Measurements from ENCODE around the gene STEAP4. TPM values are rescaled to one million over a fixed set of nuclear protein-coding genes. Genes with fewer than 3 reads are reported as not detected.

Gene STEAP4
- polyA plus RNA-seq, 1 donor, result 0.30 TPM

GRCh38 chr7:88226201-88226600 lies 80.5 kb downstream of the STEAP4 start:
- 40% methylated on average over 2 of the region's 4 CpGs for WGBS (ENCODE audit: insufficient coverage, low lambda C conversion rate)
- Histone ChIP-seq H3K9me3 (ENCODE audit: control insufficient read depth, low read depth, low read length) (peaks cover 14% of the 10 kb centered on the region), H3K4me1 (ENCODE audit: control insufficient read depth, insufficient read depth, low read length) (peaks cover 14% of the 10 kb centered on the region), H3K27me3 (ENCODE audit: control insufficient read depth, insufficient read depth, low read length) (no peaks in the 10 kb centered on the region), H3K36me3 (ENCODE audit: control insufficient read depth, insufficient read depth, low read length) (no peaks in the 10 kb centered on the region), H3K27ac (ENCODE audit: low read length) (peak overlapping the region; percentile 80), H3K4me3 (ENCODE audit: low read length) (peak overlapping the region; percentile 41)
- no peak for DNase-seq

- Histone ChIP-seq H3K4me1 (ENCODE audit: control insufficient read depth, insufficient read depth, low read length) (peaks cover 16% of the 10 kb centered on the region), H3K9me3 (ENCODE audit: control insufficient read depth, low read depth, low read length) (peaks cover 12% of the 10 kb centered on the region), H3K4me3 (ENCODE audit: low read length) (peak overlapping the region; percentile 41), H3K36me3 (ENCODE audit: control insufficient read depth, insufficient read depth, low read length) (no peaks in the 10 kb centered on the region), H3K27ac (ENCODE audit: low read length) (peak overlapping the region; percentile 15), H3K27me3 (ENCODE audit: control insufficient read depth, insufficient read depth, low read length) (no peaks in the 10 kb centered on the region)
- 0% methylated on average over 1 of the region's 2 CpGs for WGBS (ENCODE audit: insufficient coverage, low lambda C conversion rate)
- DNase-seq, result no peak
Observed at GRCh38 chr7:88224601-88225275, 82.0 kb downstream of the STEAP4 start.

GRCh38 chr7:88223265-88223664 lies 83.4 kb downstream of the STEAP4 start:
- Histone ChIP-seq H3K9me3 (ENCODE audit: control insufficient read depth, low read depth, low read length) (peaks cover 5% of the 10 kb centered on the region), H3K27me3 (ENCODE audit: control insufficient read depth, insufficient read depth, low read length) (no peaks in the 10 kb centered on the region), H3K27ac (ENCODE audit: low read length) (no peak overlapping the region), H3K4me3 (ENCODE audit: low read length) (no peak overlapping the region), H3K4me1 (ENCODE audit: control insufficient read depth, insufficient read depth, low read length) (peaks cover 16% of the 10 kb centered on the region), H3K36me3 (ENCODE audit: control insufficient read depth, insufficient read depth, low read length) (no peaks in the 10 kb centered on the region)
- no peak for DNase-seq
- WGBS (ENCODE audit: insufficient coverage, low lambda C conversion rate), result 100% methylated on average over 1 of the region's 2 CpGs

Other genes with a start within 250 kb of the STEAP4 start
- gene SRI, start 86.9 kb downstream of the STEAP4 start, polyA plus RNA-seq, result 315 TPM